GM21786 (cell line): ENCODE data around the gene STRN4.
"Not testable (repeated sequence)": the region's sequence is repeated elsewhere in the genome, so short reads cannot be mapped to it uniquely, and the experiment has no call there.

Experiments
- ATAC-seq: cut with Tn5 transposase; IDR thresholded peaks from one replicate; pipeline ENCODE4 v1.9.1; 2021; ENCODE audit not compliant: unreplicated experiment

The STRN4 gene

GRCh38 chr19:46773018-46773399 lies 26.8 kb upstream of the STRN4 start:
- no peak for ATAC-seq

GRCh38 chr19:46772170-46773017 lies 26.1 kb upstream of the STRN4 start:
- no peak for ATAC-seq

GRCh38 chr19:46768746-46769145 lies 22.5 kb upstream of the STRN4 start:
- not testable (repeated sequence) for ATAC-seq

- ATAC-seq, result no peak
These were observed 20.5 kb upstream of the STRN4 start for GRCh38 chr19:46766569-46767317.

- no peak for ATAC-seq
These were observed 18.6 kb upstream of the STRN4 start for GRCh38 chr19:46764817-46765291.

GRCh38 chr19:46762245-46762890 lies 16.1 kb upstream of the STRN4 start:
- ATAC-seq, result no peak

- no peak for ATAC-seq
These were observed 15.2 kb upstream of the STRN4 start for GRCh38 chr19:46761418-46761831.

GRCh38 chr19:46760897-46761296 lies 14.6 kb upstream of the STRN4 start:
- not testable (repeated sequence) for ATAC-seq

GRCh38 chr19:46760363-46760762 lies 14.1 kb upstream of the STRN4 start:
- no peak for ATAC-seq

- ATAC-seq, result no peak
These were observed 13.6 kb upstream of the STRN4 start for GRCh38 chr19:46759817-46760333.

GRCh38 chr19:46759206-46759605 lies 13.0 kb upstream of the STRN4 start:
- no peak for ATAC-seq

GRCh38 chr19:46756544-46756888 lies 10.3 kb upstream of the STRN4 start:
- no peak for ATAC-seq

GRCh38 chr19:46755853-46756543 lies 9.7 kb upstream of the STRN4 start:
- ATAC-seq, result no peak

GRCh38 chr19:46755077-46755852 lies 9.0 kb upstream of the STRN4 start:
- no peak for ATAC-seq

- ATAC-seq, result no peak
These were observed 7.3 kb upstream of the STRN4 start for GRCh38 chr19:46753420-46754155.

- no peak for ATAC-seq
These were observed 2.3 kb upstream of the STRN4 start for GRCh38 chr19:46748325-46749109.

GRCh38 chr19:46745521-46746280 lies 549 bp downstream of the STRN4 start, which contains the start of gene FKRP:
Gene FKRP, plus strand, starts transcription at chr19:46746057. Its CDS starts 9,394 bp downstream, at chr19:46755451.
- no peak for ATAC-seq

GRCh38 chr19:46745030-46745429 lies 1.2 kb downstream of the STRN4 start:
- ATAC-seq, result no peak
